ENCODE data around the gene CD93. TPM values are rescaled to one million over a fixed set of nuclear protein-coding genes. Genes with fewer than 3 reads are reported as not detected.

CD93 gene
- total and polyA plus RNA-seq, 11 donors = 9.2 to 110 (median 45.7) TPM

GRCh38 chr20:23034721-23035671 is 51.1 kb downstream of the CD93 start, which contains the start of gene SSTR4:
Gene SSTR4, plus strand, starts transcription at chr20:23035312. Its CDS starts 172 bp downstream, at chr20:23035484.
- intact Hi-C loops (cut with DNase I) = loop anchor here in 1 of 10 donors (5.0 kb wide), 1 partner anchor 338 kb away; no protein-coding TSS in a partner anchor
- ATAC-seq = peak in 1 of 4 donors; percentile 38
- Histone ChIP-seq H3K4me1 (peaks cover 0 to 27% (median 6%) of the 10 kb centered on the region in 12 donors), H3K27me3 (peaks cover 12 to 47% (median 28%) of the 10 kb centered on the region in 9 donors), H3K9me3 (no peaks in the 10 kb centered on the region), H3K36me3 (no peaks in the 10 kb centered on the region), H3K4me3 (peak within 1 kb of the TSS in 8 of 12 donors; percentile 10 to 52 (median 30)), H3K27ac (no peak within 1 kb of the TSS)
- DNase-seq = no peak
- TF ChIP-seq POLR2A (IDR thresholded peaks at IDR 0.05) (no peak), CTCF (IDR thresholded peaks at IDR 0.05) (no peak)
- 21 to 62% (median 40%) methylated on average over 22 to 83 of the region's 83 CpGs for WGBS, 4 donors

- intact Hi-C loops (cut with DNase I) = no loop called here
- ATAC-seq = no peak
- WGBS, 4 donors = 93 to 100% (median 97%) methylated on average over 2 to 4 of the region's 4 CpGs
These were observed 52.2 kb downstream of the CD93 start for GRCh38 chr20:23033918-23034317.

GRCh38 chr20:23032750-23033078 is 53.4 kb downstream of the CD93 start:
- H3K27me3 ChIP-seq = peaks cover 12 to 42% (median 22%) of the 10 kb centered on the region in 9 donors
- DNase-seq (peak in 1 of 5 donors; percentile 14), ATAC-seq (peak in 1 of 4 donors; percentile 11)

More at GRCh38 chr20:23033918-23034317, 52.2 kb downstream of the CD93 start:
- no peak for TF ChIP-seq CTCF (IDR thresholded peaks at IDR 0.05)
- no peak for TF ChIP-seq POLR2A (IDR thresholded peaks at IDR 0.05)
- Histone ChIP-seq H3K27me3 (peaks cover 12 to 42% (median 22%) of the 10 kb centered on the region in 9 donors), H3K9me3 (no peaks in the 10 kb centered on the region), H3K27ac (no peak overlapping the region), H3K36me3 (no peaks in the 10 kb centered on the region), H3K4me1 (peaks cover 0 to 27% (median 6%) of the 10 kb centered on the region in 12 donors), H3K4me3 (no peak overlapping the region)
- peak in 1 of 5 donors; percentile 5 for DNase-seq

More at GRCh38 chr20:23032750-23033078, 53.4 kb downstream of the CD93 start:
- no peak overlapping the region for H3K4me3 ChIP-seq
- intact Hi-C loops (cut with DNase I) = no loop called here
- H3K36me3 ChIP-seq = no peaks in the 10 kb centered on the region
- no peaks in the 10 kb centered on the region for H3K9me3 ChIP-seq
- WGBS, 4 donors = 49 to 71% (median 61%) methylated on average over 5 of the region's 5 CpGs
- TF ChIP-seq CTCF (IDR thresholded peaks at IDR 0.05) = no peak
- no peak for TF ChIP-seq POLR2A (IDR thresholded peaks at IDR 0.05)
- H3K4me1 ChIP-seq = peaks cover 0 to 28% (median 6%) of the 10 kb centered on the region in 12 donors
- H3K27ac ChIP-seq = no peak overlapping the region

Measured in heart left ventricle (tissue), 16 donors.